PC-9 (cell line): ENCODE measurements around the gene PCDHGB7.

Experiments
- CTCF ChIP-seq: fragments of 200-600 bp; sonication (generic); conservative IDR thresholded peaks from 2 replicates; pipeline ENCODE4 v1.6.1; 2017; ENCODE audit warnings: mixed run types, antibody characterized with exemption, mild to moderate bottlenecking, moderate library complexity
- EZH2 ChIP-seq: fragments of 200-600 bp; sonication (generic); IDR thresholded peaks from 2 replicates; pipeline ENCODE4 v1.8.0; 2017; ENCODE audit warnings: antibody characterized with exemption, low read depth

GRCh38 chr5:141437221-141437620 is 19.7 kb downstream of the PCDHGB7 start:
- no peak for TF ChIP-seq CTCF
- TF ChIP-seq EZH2, result no peak
